Breast epithelium (tissue), 4 donors: Measurements from ENCODE around the gene IFITM10. TPM values are rescaled to one million over a fixed set of nuclear protein-coding genes. Genes with fewer than 3 reads are reported as not detected.

ENCODE experiments used
- DNase-seq, 2 donors: peaks; one replicate each; pipeline ENCODE4 v3.0.0-alpha.2; 2019; ENCODE audit warnings: low spot score in 2 of 2
- H3K27ac ChIP-seq, 2 donors: fragments of 200-600 bp; sonication (generic) in 1 of 2; one replicate each; pipeline ENCODE4 v1.5.1; 2016 to 2019; ENCODE audit warnings: mild to moderate bottlenecking in 1 of 2
- H3K27me3 ChIP-seq, 2 donors: fragments of 200-600 bp; sonication (generic) in 1 of 2; one replicate each; pipeline versions ENCODE4 v1.5.1 to v1.6.0; 2017 to 2019; ENCODE audit warnings: control low read depth in 1 of 2, mild to moderate bottlenecking in 1 of 2
- H3K36me3 ChIP-seq: fragments of 200-600 bp; one replicate; pipeline ENCODE4 v1.5.1; 2019
- H3K4me1 ChIP-seq, 2 donors: fragments of 200-600 bp; sonication (generic); one replicate each; pipeline ENCODE4 v1.5.1; 2016 to 2019; ENCODE audit warnings: control low read depth in 1 of 2
- H3K4me3 ChIP-seq, 3 donors: fragments of 200-600 bp; sonication (generic); 1 replicate in 2 of 3; 2 replicates in 1 of 3; pipeline ENCODE4 v1.5.1; 2016 to 2019; ENCODE audit warnings: mild to moderate bottlenecking in 3 of 3, moderate library complexity in 2 of 3
- H3K9me3 ChIP-seq, 2 donors: fragments of 200-600 bp; sonication (generic) in 1 of 2; one replicate each; pipeline ENCODE4 v1.5.1; 2016 to 2019; ENCODE audit warnings: control low read depth in 1 of 2
- CTCF ChIP-seq, 3 donors: fragments of 450-650 bp; IDR thresholded peaks; one replicate each; pipeline ENCODE4 v1.5.1; 2016 to 2017; ENCODE audit warnings: antibody characterized with exemption in 3 of 3, mild to moderate bottlenecking in 3 of 3, moderate library complexity in 3 of 3
- POLR2A ChIP-seq: fragments of 450-650 bp; IDR thresholded peaks from one replicate; pipeline ENCODE4 v1.6.1; 2016; ENCODE audit warnings: antibody characterized with exemption, mild to moderate bottlenecking, moderate library complexity
- POLR2AphosphoS5 ChIP-seq, 3 donors: sonication (generic); formaldehyde crosslinking; IDR thresholded peaks; one replicate each; pipeline ENCODE4 v1.6.1; 2017; ENCODE audit warnings: antibody characterized with exemption in 3 of 3
- intact Hi-C: fragments of 100-400 bp; cut with DNase I; formaldehyde crosslinking; loops from one replicate; pipeline ENCODE4 v1.15.1; 2023; ENCODE audit warnings: low total_unique reads
- total RNA-seq, 3 donors: library from RNA; depleted of rRNA; stranded (reverse); fragments of >200 nt; gene quantifications; one replicate each; pipeline ENCODE4 v1.1.0, GENCODE V29; 2016

Gene IFITM10
- total RNA-seq, 3 donors from 2014 or later, result 0.33 to 14.0 (median 1.4) TPM

GRCh38 chr11:1694064-1694845 is 56.1 kb downstream of the IFITM10 start:
- Histone ChIP-seq H3K4me1 (peaks cover 10 to 12% of the 10 kb centered on the region in 2 donors), H3K9me3 (no peaks in the 10 kb centered on the region), H3K4me3 (peak overlapping the region; percentile 37 to 65 (median 38)), H3K36me3 (no peaks in the 10 kb centered on the region), H3K27ac (peak overlapping the region; percentile 4 to 36), H3K27me3 (peaks cover 0 to 20% of the 10 kb centered on the region in 2 donors)
- intact Hi-C loops, result loop anchor here (5.0 kb wide), 1 partner anchor 463 kb away; no protein-coding TSS in a partner anchor
- TF ChIP-seq POLR2AphosphoS5 (IDR thresholded peaks at IDR 0.05), result no peak
- peak; percentile 68 to 95 (median 85) for TF ChIP-seq CTCF (IDR thresholded peaks at IDR 0.05)
- DNase-seq, result peak; percentile 65 to 76

GRCh38 chr11:1693327-1694063 is 56.9 kb downstream of the IFITM10 start:
- H3K4me3 ChIP-seq, result peak overlapping the region; percentile 37 to 65 (median 38)
- TF ChIP-seq CTCF (IDR thresholded peaks at IDR 0.05) (peak; percentile 78 to 92 (median 83)), POLR2AphosphoS5 (IDR thresholded peaks at IDR 0.05) (no peak)
- peak overlapping the region; percentile 4 to 36 for H3K27ac ChIP-seq
- H3K4me1 ChIP-seq, result peaks cover 10 to 12% of the 10 kb centered on the region in 2 donors
- intact Hi-C loops, result loop anchor here (2.0 to 5.0 kb wide), 3 partner anchors 75 to 464 kb away; no protein-coding TSS in a partner anchor
- no peaks in the 10 kb centered on the region for H3K36me3 ChIP-seq
- H3K9me3 ChIP-seq, result no peaks in the 10 kb centered on the region
- H3K27me3 ChIP-seq, result peaks cover 0 to 20% of the 10 kb centered on the region in 2 donors
- DNase-seq, result peak; percentile 64 to 79

- Histone ChIP-seq H3K27me3 (peaks cover 0 to 20% of the 10 kb centered on the region in 2 donors), H3K9me3 (no peaks in the 10 kb centered on the region), H3K27ac (peak overlapping the region in 1 of 2 donors; percentile 36), H3K4me1 (peaks cover 10 to 12% of the 10 kb centered on the region in 2 donors), H3K4me3 (peak overlapping the region in 1 of 3 donors; percentile 65), H3K36me3 (no peaks in the 10 kb centered on the region)
- no peak for TF ChIP-seq POLR2AphosphoS5 (IDR thresholded peaks at IDR 0.05)
- TF ChIP-seq CTCF (IDR thresholded peaks at IDR 0.05), result no peak
- TF ChIP-seq POLR2A, result no peak
- intact Hi-C loops, result loop anchor here (2.0 to 5.0 kb wide), 3 partner anchors 76 to 464 kb away; no protein-coding TSS in a partner anchor
- no peak for DNase-seq
Observed at GRCh38 chr11:1692708-1693326, 57.6 kb downstream of the IFITM10 start.

- TF ChIP-seq POLR2AphosphoS5 (IDR thresholded peaks at IDR 0.05), result no peak
- H3K36me3 ChIP-seq, result no peaks in the 10 kb centered on the region
- no peaks in the 10 kb centered on the region for H3K9me3 ChIP-seq
- peaks cover 0 to 20% of the 10 kb centered on the region in 2 donors for H3K27me3 ChIP-seq
- peaks cover 10 to 12% of the 10 kb centered on the region in 2 donors for H3K4me1 ChIP-seq
- intact Hi-C loops, result loop anchor here (2.0 to 5.0 kb wide), 3 partner anchors 77 to 465 kb away; no protein-coding TSS in a partner anchor
- no peak for DNase-seq
- H3K27ac ChIP-seq, result no peak overlapping the region
- no peak overlapping the region for H3K4me3 ChIP-seq
Observed at GRCh38 chr11:1691878-1692707, 58.3 kb downstream of the IFITM10 start.
